ENCODE measurements around the gene TNNT2. TPM values are rescaled to one million over a fixed set of nuclear protein-coding genes. Genes with fewer than 3 reads are reported as not detected.

The TNNT2 gene
- total and polyA plus RNA-seq, 2 of the 13 experiments (the other 11 are each of a cell fraction or from before 2014, with no cell fraction given), result 0.20 to 0.63 TPM

GRCh38 chr1:201404722-201405483 lies 27.4 kb upstream of the TNNT2 start (continued):
- TF ChIP-seq ZNF326 (CRISPR knock-in tag; IDR thresholded peaks at IDR 0.05; ENCODE audit: borderline replicate concordance) (no peak), NR2F2 (IDR thresholded peaks at IDR 0.05; ENCODE audit: borderline replicate concordance, low read depth) (no peak), DPF2 (CRISPR knock-in tag; IDR thresholded peaks at IDR 0.05; ENCODE audit: borderline replicate concordance, low read depth) (no peak), ZNF598 (CRISPR knock-in tag; IDR thresholded peaks at IDR 0.05; ENCODE audit: borderline replicate concordance) (peak; percentile 29; the same call in 1 of the 2 replicates)

GRCh38 chr1:201404055-201404454 lies 26.6 kb upstream of the TNNT2 start:
- no peak overlapping the region for H3K4me2 ChIP-seq (ENCODE audit: low read depth, low read length)
- no peaks in the 10 kb centered on the region for H3K36me3 ChIP-seq (replicated peaks in 1 of 2; ENCODE audit: control insufficient read depth in 1 of 2, insufficient read depth in 2 of 2, low read length in 2 of 2)
- no peak overlapping the region for H3K4me3 ChIP-seq (replicated peaks in 1 of 3; ENCODE audit: insufficient read depth in 1 of 3, low read depth in 2 of 3, low read length in 3 of 3)
- no TSS peak for BruUV-seq (replicated peaks)
- POLR2A ChIA-PET, result interaction anchor here (2.1 to 3.7 kb wide), 2 partner anchors 18 to 32 kb away, joined by 7 to 18 read pairs; no protein-coding TSS in a partner anchor
- no peaks in the 10 kb centered on the region for H3K79me2 ChIP-seq (ENCODE audit: insufficient read depth, low read length)
- FAIRE-seq (no peak), ATAC-seq (no peak), DNase-seq (ENCODE audit: low spot score) (no peak)
- H3K27ac ChIP-seq (ENCODE audit: extremely low read length, insufficient read depth, low read length), result no peak overlapping the region
- H3K9me3 ChIP-seq (ENCODE audit: low read length), result no peaks in the 10 kb centered on the region
- H3K4me1 ChIP-seq (ENCODE audit: insufficient read depth, low read length), result peaks cover 73% of the 10 kb centered on the region
- intact Hi-C loops (cut with micrococcal nuclease; ENCODE audit: unreplicated experiment), result no loop called here
- no peaks in the 10 kb centered on the region for H4K20me1 ChIP-seq (ENCODE audit: insufficient read depth, low read length)
- CTCF ChIA-PET (ENCODE audit: low intra/inter-chr PET ratio, low total read pairs), result no interaction called here
- 75% methylated on average over 6 of the region's 7 CpGs for WGBS (ENCODE audit: low lambda C conversion rate)
- in situ Hi-C loops (cut with HindIII; ENCODE audit: extremely low pct_ligation_motif_present, low pct_unique_long_range_greater_than_20kb), result no loop called here
- no peak overlapping the region for H2AFZ ChIP-seq (ENCODE audit: low read length)
- H3K9ac ChIP-seq (ENCODE audit: insufficient read depth, low read depth, low read length), result no peak overlapping the region
- H3K27me3 ChIP-seq (ENCODE audit: control insufficient read depth in 1 of 2, insufficient read depth in 2 of 2, low read length in 2 of 2), result no peaks in the 10 kb centered on the region
- TF ChIP-seq ZBTB34 (CRISPR knock-in tag; IDR thresholded peaks at IDR 0.05) (no peak), ZC3H13 (CRISPR knock-in tag; IDR thresholded peaks at IDR 0.05) (no peak), ZSCAN12 (CRISPR knock-in tag; IDR thresholded peaks at IDR 0.05) (no peak), DMTF1 (CRISPR knock-in tag; IDR thresholded peaks at IDR 0.05) (no peak), ZNF777 (CRISPR knock-in tag; IDR thresholded peaks at IDR 0.05) (no peak), HOXA3 (CRISPR knock-in tag; IDR thresholded peaks at IDR 0.05) (no peak), SMAD1 (CRISPR knock-in tag; IDR thresholded peaks at IDR 0.05; ENCODE audit: borderline replicate concordance, low read depth) (no peak), CBX5 (CRISPR knock-in tag; IDR thresholded peaks at IDR 0.05; ENCODE audit: borderline replicate concordance) (no peak), ZNF607 (CRISPR knock-in tag; IDR thresholded peaks at IDR 0.05; ENCODE audit: borderline replicate concordance) (no peak), CBFB (CRISPR knock-in tag; IDR thresholded peaks at IDR 0.05) (no peak), ZNF720 (CRISPR knock-in tag; IDR thresholded peaks at IDR 0.05) (no peak), ZFY (CRISPR knock-in tag; IDR thresholded peaks at IDR 0.05) (no peak), ZNF160 (CRISPR knock-in tag; IDR thresholded peaks at IDR 0.05) (no peak), ZNF503 (CRISPR knock-in tag; IDR thresholded peaks at IDR 0.05) (no peak), ZNF782 (CRISPR knock-in tag; IDR thresholded peaks at IDR 0.05; ENCODE audit: borderline replicate concordance) (no peak)
